Upper lobe of left lung (tissue), 6 donors: ENCODE results near the gene PTPRK. TPM values are rescaled to one million over a fixed set of nuclear protein-coding genes. Genes with fewer than 3 reads are reported as not detected.
"Not testable (repeated sequence)": the region's sequence is repeated elsewhere in the genome, so short reads cannot be mapped to it uniquely, and the experiment has no call there.

Experiments used
- ATAC-seq, 2 donors: fragments of 200-7000 bp; cut with Tn5 transposase; one replicate each; pipeline ENCODE4 v1.9.1; 2022; ENCODE audit warnings: mild to moderate bottlenecking in 2 of 2, moderate library complexity in 2 of 2; ENCODE audit not compliant: low FRiP score in 2 of 2
- DNase-seq, 2 donors: peaks; one replicate each; pipeline ENCODE4 v3.0.0-alpha.2; 2019 to 2020
- H3K27ac ChIP-seq, 4 donors: fragments of 200-600 bp; sonication (generic); one replicate each; pipeline ENCODE4 v1.5.1; 2016 to 2019
- H3K27me3 ChIP-seq, 4 donors: fragments of 200-600 bp; sonication (generic); one replicate each; pipeline ENCODE4 v1.5.1; 2017 to 2019
- H3K36me3 ChIP-seq, 4 donors: fragments of 200-600 bp; sonication (generic); one replicate each; pipeline ENCODE4 v1.5.1; 2016 to 2019
- H3K4me1 ChIP-seq, 4 donors: fragments of 200-600 bp; sonication (generic); one replicate each; pipeline ENCODE4 v1.5.1; 2018 to 2019
- H3K4me3 ChIP-seq, 4 donors: fragments of 200-600 bp; sonication (generic); one replicate each; pipeline ENCODE4 v1.5.1; 2017 to 2019; ENCODE audit warnings: mild to moderate bottlenecking in 2 of 4, moderate library complexity in 1 of 4
- H3K9me3 ChIP-seq, 4 donors: fragments of 200-600 bp; sonication (generic); one replicate each; pipeline ENCODE4 v1.5.1; 2018 to 2019
- EP300 ChIP-seq, 4 donors: sonication (generic); formaldehyde crosslinking; IDR thresholded peaks; one replicate each; pipeline ENCODE4 v1.5.1; 2017; ENCODE audit warnings: antibody characterized with exemption in 4 of 4, control low read depth in 2 of 4
- POLR2A ChIP-seq, 4 donors: fragments of 450-650 bp; IDR thresholded peaks; one replicate each; pipeline ENCODE4 v1.5.1; 2016 to 2017; ENCODE audit warnings: antibody characterized with exemption in 4 of 4, mild to moderate bottlenecking in 2 of 4
- POLR2AphosphoS5 ChIP-seq, 2 donors: sonication (generic); formaldehyde crosslinking; IDR thresholded peaks; one replicate each; pipeline ENCODE4 v1.5.1; 2017; ENCODE audit warnings: antibody characterized with exemption in 2 of 2
- WGBS, 2 donors: methylation state at CpG; one replicate each; pipeline ENCODE4 v1.1.5; 2017 to 2018; 5-methylcytosine and 5-hydroxymethylcytosine counted together
- total RNA-seq, 6 donors: library from RNA; depleted of rRNA in 4 of 6; stranded (reverse); fragments of >200 nt in 4 of 6; gene quantifications; one replicate each; pipeline versions ENCODE4 v1.1.0 to v1.2.1, GENCODE V29; 2016 to 2021
- TF ChIP-seq, protein P1 (sequence below), 6 experiments: fragments of 450-650 bp in 4 of 6; fragments of 200-600 bp in 2 of 6; sonication (generic) in 2 of 6; IDR thresholded peaks; one replicate each; pipeline ENCODE4 v1.5.1; 2016 to 2019; ENCODE audit warnings: antibody characterized with exemption in 6 of 6
- donor health status: DM: no; HTN: no; CAD: no; lungs with moderate emphysema.
- donor health status: DM: no; HTN: yes; CAD: no; lungs with severe emphysema.

PTPRK gene
- total RNA-seq, 6 donors from 2014 or later: 42.7 to 97.4 (median 65.2) TPM

DNA sequence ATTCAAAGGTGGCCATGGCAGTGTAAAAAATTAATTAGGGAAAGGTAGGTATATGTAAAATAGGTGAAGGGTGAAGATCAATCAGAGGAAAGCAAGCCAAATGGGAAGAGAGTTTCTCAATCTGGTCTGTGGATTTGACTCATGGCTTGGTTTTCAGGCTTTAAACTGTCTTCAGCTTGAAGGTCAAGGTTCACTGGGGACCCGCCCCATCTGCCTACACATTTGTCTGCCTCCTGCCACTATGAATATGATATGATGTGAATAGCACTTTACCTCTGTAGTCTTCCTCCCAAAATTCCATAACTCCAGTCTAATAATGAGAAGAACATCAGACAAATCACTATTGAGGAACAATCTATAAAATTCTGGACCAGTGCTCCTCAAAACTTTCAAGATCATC is 587.3 kb downstream of the PTPRK start:
- peaks cover 0 to 10% (median 4%) of the 10 kb centered on the region in 4 donors for H3K9me3 ChIP-seq
- H3K36me3 ChIP-seq: no peaks in the 10 kb centered on the region
- no peak overlapping the region for H3K27ac ChIP-seq
- TF ChIP-seq POLR2A (IDR thresholded peaks at IDR 0.05) (no peak), POLR2AphosphoS5 (IDR thresholded peaks at IDR 0.05) (no peak), EP300 (IDR thresholded peaks at IDR 0.05) (no peak)
- TF ChIP-seq, protein P1, sequence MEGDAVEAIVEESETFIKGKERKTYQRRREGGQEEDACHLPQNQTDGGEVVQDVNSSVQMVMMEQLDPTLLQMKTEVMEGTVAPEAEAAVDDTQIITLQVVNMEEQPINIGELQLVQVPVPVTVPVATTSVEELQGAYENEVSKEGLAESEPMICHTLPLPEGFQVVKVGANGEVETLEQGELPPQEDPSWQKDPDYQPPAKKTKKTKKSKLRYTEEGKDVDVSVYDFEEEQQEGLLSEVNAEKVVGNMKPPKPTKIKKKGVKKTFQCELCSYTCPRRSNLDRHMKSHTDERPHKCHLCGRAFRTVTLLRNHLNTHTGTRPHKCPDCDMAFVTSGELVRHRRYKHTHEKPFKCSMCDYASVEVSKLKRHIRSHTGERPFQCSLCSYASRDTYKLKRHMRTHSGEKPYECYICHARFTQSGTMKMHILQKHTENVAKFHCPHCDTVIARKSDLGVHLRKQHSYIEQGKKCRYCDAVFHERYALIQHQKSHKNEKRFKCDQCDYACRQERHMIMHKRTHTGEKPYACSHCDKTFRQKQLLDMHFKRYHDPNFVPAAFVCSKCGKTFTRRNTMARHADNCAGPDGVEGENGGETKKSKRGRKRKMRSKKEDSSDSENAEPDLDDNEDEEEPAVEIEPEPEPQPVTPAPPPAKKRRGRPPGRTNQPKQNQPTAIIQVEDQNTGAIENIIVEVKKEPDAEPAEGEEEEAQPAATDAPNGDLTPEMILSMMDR (IDR thresholded peaks at IDR 0.05): no peak
- no peak overlapping the region for H3K4me3 ChIP-seq
- no peaks in the 10 kb centered on the region for H3K4me1 ChIP-seq
- no peaks in the 10 kb centered on the region for H3K27me3 ChIP-seq
- 96% methylated on average over 1 of the region's 1 CpG for WGBS, 2 donors
- ATAC-seq (no peak), DNase-seq (no peak)

DNA sequence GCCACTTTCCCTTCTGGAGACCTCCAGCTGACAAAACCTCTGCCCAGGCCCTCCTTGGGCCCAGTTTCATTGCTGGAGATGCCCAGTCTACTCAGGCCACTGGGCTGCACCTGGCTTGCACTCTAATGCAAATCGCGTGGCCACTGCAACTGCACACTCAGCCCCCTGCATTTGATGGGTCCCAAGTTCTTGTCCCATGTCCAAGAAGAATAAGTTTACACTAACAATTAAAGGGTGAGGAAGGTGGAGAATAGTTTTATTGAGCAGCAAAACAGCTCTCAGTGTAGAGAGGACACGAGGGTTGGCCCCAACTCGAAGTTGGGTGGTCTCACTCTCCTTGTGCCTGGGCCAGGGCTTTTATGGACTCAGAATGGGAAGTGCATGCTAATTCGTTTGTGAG is 587.7 kb downstream of the PTPRK start:
- TF ChIP-seq POLR2A (IDR thresholded peaks at IDR 0.05): no peak
- no peak for TF ChIP-seq POLR2AphosphoS5 (IDR thresholded peaks at IDR 0.05)
- ATAC-seq (no peak), DNase-seq (no peak)
- Histone ChIP-seq H3K27me3 (no peaks in the 10 kb centered on the region), H3K9me3 (peaks cover 0 to 10% (median 4%) of the 10 kb centered on the region in 4 donors), H3K36me3 (no peaks in the 10 kb centered on the region), H3K27ac (no peak overlapping the region), H3K4me3 (no peak overlapping the region), H3K4me1 (no peaks in the 10 kb centered on the region)
- WGBS, 2 donors: 88 to 91% methylated on average over 5 of the region's 5 CpGs

DNA sequence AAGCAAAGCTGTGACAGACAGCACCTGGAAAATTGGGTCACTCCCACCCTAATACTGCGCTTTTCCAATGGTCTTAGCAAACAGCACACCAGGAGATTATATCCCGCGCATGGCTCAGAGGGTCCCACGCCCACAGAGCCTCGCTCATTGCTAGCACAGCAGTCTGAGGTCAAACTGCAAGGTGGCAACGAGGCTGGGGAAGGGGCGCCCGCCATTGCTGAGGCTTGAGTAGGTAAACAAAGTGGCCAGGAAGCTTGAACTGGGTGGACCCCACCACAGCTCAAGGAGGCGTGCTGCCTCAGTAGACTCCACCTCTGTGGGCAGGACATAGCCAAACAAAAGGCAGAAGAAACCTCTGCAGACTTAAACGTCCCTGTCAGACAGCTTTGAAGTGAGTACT is 594.0 kb downstream of the PTPRK start:
- H3K36me3 ChIP-seq, ATAC-seq, H3K4me3 ChIP-seq, H3K4me1 ChIP-seq, H3K27ac ChIP-seq, H3K27me3 ChIP-seq: not testable (repeated sequence)
- 89 to 96% methylated on average over 10 of the region's 10 CpGs for WGBS, 2 donors
- peak in 1 of 2 donors; percentile 22 for DNase-seq
- H3K9me3 ChIP-seq: peaks cover 0 to 13% (median 5%) of the 10 kb centered on the region in 4 donors

DNA sequence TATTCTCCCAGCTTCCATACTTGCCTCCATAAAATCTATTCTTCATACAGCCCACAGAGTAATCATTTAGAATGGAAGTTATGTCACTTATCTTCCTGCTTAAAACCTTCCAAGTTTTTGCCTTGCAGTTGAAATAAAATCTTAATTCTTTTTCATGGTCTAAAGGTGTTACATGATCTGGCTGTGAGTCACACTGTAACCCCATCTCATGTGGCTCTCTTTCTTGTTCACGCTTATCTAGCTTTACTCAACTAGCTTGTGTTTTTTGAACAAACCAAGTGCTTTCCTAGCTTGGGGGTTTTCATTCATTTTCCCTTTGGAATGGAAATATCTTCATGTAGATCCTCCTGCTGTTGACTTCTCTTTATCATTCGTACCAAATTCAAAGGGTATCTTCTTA is 596.0 kb downstream of the PTPRK start:
- no peaks in the 10 kb centered on the region for H3K27me3 ChIP-seq
- H3K4me1 ChIP-seq: no peaks in the 10 kb centered on the region
- no peak for DNase-seq
- TF ChIP-seq POLR2A (IDR thresholded peaks at IDR 0.05) (no peak), EP300 (IDR thresholded peaks at IDR 0.05) (no peak), POLR2AphosphoS5 (IDR thresholded peaks at IDR 0.05) (no peak)
- TF ChIP-seq, protein P1 (IDR thresholded peaks at IDR 0.05): no peak
- H3K9me3 ChIP-seq: peaks cover 0 to 13% (median 5%) of the 10 kb centered on the region in 4 donors
- no peak overlapping the region for H3K27ac ChIP-seq
- WGBS, 2 donors: 84 to 90% methylated on average over 2 of the region's 2 CpGs
- no peak overlapping the region for H3K4me3 ChIP-seq
- ATAC-seq: no peak
- H3K36me3 ChIP-seq: no peaks in the 10 kb centered on the region

DNA sequence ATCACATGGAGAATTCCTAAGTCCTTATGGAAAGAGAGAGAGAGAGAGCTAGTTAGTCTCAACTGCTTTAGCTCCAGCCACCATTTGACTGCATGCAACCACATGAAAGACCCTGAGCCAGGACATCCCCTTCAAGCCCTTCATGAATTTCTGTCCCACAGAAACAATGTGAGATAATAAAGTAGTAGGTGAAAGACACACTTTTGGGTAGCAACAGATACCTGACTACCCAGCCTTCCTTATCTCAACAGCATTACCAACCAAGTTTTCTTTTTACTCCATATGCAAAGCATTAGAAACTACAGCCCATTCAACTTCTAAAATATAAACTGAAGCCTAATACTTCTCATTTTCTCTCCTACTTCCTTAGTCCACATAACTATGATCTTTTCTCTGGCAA is 596.4 kb downstream of the PTPRK start:
- DNase-seq: no peak
- TF ChIP-seq, protein P1 (IDR thresholded peaks at IDR 0.05): no peak
- TF ChIP-seq EP300 (IDR thresholded peaks at IDR 0.05): no peak
- Histone ChIP-seq H3K4me3 (no peak overlapping the region), H3K4me1 (no peaks in the 10 kb centered on the region), H3K27ac (no peak overlapping the region), H3K36me3 (no peaks in the 10 kb centered on the region), H3K27me3 (no peaks in the 10 kb centered on the region), H3K9me3 (peaks cover 0 to 13% (median 5%) of the 10 kb centered on the region in 4 donors)
- no peak for ATAC-seq

DNA sequence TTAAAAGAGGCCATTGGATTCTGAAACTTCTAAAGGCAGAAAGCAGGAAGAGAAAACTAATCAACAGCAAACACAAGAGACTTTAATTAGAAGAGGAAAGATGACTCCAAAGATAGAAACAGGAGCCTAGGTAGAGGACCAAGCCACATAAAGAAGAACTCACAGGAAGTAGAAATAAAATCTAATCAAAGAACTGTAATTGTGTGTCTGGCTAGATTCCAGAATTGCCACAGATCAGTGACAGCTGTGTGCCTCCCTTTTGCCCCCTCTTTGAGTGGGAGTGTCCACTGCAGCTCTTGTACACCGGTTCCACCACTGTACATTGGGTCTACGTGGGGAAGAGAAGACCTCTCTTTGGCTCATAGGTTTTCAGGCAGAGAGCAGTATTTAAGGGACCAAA is 597.3 kb downstream of the PTPRK start:
- no peak for DNase-seq
- WGBS, 2 donors: 71 to 87% methylated on average over 2 of the region's 2 CpGs
- no peak overlapping the region for H3K4me3 ChIP-seq
- no peak for TF ChIP-seq POLR2A (IDR thresholded peaks at IDR 0.05)
- TF ChIP-seq, protein P1 (IDR thresholded peaks at IDR 0.05): no peak
- no peak for ATAC-seq
- H3K9me3 ChIP-seq: peaks cover 0 to 13% (median 5%) of the 10 kb centered on the region in 4 donors
- no peaks in the 10 kb centered on the region for H3K27me3 ChIP-seq
- no peak overlapping the region for H3K27ac ChIP-seq
- H3K4me1 ChIP-seq: no peaks in the 10 kb centered on the region
- H3K36me3 ChIP-seq: no peaks in the 10 kb centered on the region
